GM18519 (cell line): ENCODE results near the gene LRRC36.

Experiments
- ATAC-seq: cut with Tn5 transposase; IDR thresholded peaks from one replicate; pipeline ENCODE4 v1.9.1; 2021; ENCODE audit warnings: mild to moderate bottlenecking, moderate library complexity; ENCODE audit not compliant: unreplicated experiment, low FRiP score

Gene LRRC36

GRCh38 chr16:67388591-67388990 is 62.0 kb downstream of the LRRC36 start:
- no peak for ATAC-seq

GRCh38 chr16:67389911-67390815 is 63.5 kb downstream of the LRRC36 start:
- ATAC-seq = no peak

GRCh38 chr16:67390816-67391423 is 64.3 kb downstream of the LRRC36 start:
- ATAC-seq = no peak

- no peak for ATAC-seq
Observed at GRCh38 chr16:67391424-67392300, 65.0 kb downstream of the LRRC36 start.

DNA sequence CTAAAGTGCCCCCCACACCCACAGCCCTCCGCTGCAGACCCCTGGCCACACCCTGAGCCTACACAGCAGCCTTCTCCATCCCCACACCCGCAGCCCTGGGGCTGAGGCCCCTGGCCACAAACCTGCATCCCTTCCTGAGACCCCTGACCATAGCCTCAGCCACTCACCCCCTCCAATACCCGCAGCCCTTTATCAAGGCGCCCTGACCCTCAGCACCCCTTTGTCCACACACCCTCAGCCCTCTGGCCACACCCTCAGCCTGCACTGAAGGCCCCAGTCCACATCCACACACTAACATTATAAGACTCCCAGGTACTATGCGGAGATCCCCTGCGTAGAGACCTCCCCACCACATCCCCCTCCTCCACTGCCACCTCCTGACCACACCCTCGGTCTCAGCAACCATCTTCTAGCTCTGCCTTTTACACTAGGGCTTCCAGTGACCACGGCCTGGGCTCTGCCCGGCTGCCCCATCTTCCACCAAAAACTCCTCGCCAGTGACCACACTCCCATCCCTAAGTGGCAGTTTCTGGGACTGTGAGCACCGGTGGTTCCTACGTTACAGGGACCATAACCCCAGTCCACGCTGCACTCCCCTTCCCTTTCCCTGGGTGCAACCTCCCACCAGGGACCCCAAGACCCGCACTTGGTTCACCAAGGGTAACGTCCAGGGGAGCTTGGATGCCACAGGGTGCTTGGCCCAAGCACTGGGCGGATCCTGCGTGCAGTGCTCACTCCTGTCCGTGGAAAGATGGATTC is 65.9 kb downstream of the LRRC36 start:
- no peak for ATAC-seq

- ATAC-seq = no peak
Observed at GRCh38 chr16:67393111-67393787, 66.6 kb downstream of the LRRC36 start, which contains the start of gene TPPP3. Gene TPPP3 (minus strand): TSS chr16:67393498. CDS start chr16:67391111, 2,387 bp downstream.

DNA sequence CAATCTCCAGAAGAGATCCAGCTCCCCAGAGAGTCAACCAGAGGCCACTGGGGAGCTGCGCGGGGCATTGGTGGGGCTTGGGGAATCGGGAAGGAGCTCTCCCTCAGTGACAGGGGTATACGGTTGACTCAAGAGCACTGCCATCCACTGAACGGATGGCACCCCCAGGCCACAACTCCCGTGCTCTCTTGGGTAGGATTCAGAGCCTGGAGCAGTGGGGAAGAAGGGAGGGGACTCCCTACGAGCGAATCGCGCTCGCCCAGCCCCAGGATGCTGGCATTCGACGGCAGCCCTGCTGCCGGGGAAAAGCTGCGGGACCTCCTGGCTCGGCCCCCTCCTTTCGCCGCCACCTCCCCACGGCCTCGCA is 67.2 kb downstream of the LRRC36 start:
- no peak for ATAC-seq

DNA sequence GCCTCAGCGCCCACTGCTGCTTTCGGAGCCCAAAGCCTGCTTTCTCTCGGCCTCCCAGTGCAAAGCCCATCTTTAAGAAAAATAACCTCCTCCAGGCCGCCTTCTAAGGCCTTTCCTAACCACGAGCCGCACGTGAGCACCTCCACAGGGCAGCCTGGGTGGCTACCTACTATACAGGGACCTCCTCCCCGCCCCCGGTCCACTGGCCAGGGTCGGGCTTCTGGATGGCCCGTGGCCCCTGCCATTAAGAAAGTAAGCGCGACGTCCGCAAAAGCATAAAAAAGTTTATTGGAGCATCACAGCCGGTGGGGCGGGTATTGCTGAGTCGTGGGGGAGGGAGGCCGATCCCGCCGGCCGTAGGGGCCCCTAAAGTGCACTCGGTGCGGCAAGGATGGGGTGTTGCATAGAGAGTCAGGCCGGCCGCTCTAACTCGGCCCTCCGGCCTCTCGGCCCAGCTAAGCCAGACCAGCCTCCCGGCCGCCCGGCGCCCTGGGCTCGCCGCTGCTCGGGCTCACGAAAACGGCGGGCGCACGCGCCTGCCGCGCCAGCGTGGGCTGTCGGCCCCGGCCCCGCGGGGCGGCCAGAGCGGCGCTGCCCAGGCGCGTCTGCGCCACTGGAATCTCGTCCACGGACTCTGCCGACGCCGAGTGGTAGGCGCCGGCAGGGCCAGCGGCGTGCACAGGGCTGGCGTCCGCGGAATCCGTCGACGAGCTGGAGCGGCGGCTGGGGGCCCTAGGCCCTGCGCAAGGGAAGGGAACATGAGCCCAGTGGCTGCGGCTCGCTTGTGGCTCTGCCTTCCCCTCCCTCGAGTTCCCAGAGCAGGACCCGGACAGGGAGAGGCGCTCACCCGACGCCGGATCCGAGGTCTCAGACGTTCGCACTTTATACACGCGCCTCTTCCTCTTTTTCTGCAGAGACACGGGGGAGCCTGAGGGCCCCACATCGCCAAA is 67.8 kb downstream of the LRRC36 start:
- ATAC-seq = no peak

DNA sequence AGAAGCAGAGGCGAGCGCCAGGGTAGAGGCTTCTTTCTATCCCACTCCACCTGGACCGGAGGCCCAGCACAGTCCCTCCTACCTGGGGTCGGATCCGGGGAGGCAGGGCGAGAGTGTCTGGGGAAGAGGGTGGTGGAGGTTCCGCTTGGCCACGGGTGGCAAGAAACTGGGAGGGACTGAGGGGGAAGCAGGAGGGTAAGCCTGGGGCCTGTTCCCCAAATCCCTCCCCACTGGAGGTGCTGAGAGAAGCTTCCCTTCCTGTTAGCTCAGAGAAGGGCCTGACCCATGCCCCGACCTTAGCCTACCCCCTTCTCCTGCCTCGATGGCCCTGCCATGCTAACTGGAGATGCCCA is 68.5 kb downstream of the LRRC36 start:
- ATAC-seq = no peak

DNA sequence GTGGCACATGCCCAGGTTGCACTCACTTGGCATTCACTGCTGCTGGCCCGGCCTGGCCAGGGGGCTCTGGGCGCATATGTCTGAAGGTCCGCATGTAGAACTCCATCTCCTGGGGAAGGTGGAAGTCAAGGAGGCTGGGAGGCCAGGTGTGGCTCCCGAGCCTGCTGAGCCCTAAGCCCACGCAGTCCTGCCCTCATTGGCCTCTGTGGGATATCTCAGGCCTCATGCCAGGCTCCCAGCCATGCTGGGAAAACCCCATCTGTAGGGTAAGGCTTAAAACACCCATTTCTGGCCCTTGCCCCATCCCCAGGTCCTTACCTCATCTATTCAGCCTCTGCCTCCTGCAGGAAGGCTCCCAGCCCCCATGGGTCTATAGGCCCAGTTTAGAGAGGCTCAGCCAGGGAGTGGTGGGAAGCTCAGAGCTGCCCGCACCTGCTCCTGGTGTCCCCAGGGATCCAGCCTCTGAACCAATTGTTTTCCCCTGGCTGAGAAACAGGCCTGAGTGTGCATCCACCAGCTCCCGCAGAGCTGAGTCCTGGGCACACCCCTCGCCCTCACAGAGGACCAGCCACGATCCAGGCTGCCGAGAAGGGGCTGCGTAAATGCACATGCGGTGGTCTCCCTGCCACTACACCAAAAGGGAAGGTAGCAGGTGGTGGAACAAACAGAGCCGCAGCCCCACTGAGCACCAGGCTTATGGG is 69.0 kb downstream of the LRRC36 start:
- ATAC-seq = no peak

GRCh38 chr16:67396159-67397035 is 69.8 kb downstream of the LRRC36 start:
- ATAC-seq = no peak

DNA sequence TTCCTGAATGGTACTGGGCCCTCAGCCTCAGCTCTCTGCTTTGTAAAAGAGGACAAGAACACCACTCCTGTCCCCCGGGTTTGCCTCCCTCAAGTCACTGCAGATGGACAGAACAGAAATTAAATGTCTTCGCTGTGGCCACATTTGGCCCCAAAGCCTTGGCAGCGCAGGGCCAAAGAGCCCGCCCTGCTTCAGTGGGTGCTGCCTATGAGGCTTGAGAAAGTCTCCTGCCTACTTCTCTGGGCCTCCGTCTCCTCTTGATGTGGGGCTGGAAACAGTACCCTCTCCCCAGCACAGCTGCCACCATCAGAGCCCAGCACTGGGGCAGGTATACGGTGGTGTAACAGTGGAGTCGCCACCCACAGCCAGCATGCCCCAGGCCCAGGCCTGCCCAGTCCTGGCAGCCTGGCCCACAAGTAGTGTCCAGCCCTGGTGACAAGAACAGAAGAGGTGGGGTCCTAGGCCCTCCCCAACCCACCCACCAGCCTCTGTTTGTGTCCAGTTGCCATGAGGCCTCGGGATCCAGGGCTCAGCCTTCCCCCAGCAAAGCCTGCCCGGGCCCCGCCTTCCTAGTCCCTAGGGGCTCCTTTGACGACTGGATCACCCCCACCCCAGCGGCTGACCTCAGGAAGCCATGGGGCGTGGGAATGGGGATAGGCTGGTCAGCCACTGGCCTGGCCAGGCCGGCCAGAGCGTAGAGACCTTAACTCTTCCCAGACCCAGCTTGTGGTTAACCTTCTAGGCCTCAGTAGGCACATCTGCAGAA is 70.6 kb downstream of the LRRC36 start:
- no peak for ATAC-seq

- ATAC-seq = no peak
Observed at GRCh38 chr16:67397812-67398545, 71.4 kb downstream of the LRRC36 start.

GRCh38 chr16:67398546-67399217 is 72.1 kb downstream of the LRRC36 start:
- no peak for ATAC-seq

DNA sequence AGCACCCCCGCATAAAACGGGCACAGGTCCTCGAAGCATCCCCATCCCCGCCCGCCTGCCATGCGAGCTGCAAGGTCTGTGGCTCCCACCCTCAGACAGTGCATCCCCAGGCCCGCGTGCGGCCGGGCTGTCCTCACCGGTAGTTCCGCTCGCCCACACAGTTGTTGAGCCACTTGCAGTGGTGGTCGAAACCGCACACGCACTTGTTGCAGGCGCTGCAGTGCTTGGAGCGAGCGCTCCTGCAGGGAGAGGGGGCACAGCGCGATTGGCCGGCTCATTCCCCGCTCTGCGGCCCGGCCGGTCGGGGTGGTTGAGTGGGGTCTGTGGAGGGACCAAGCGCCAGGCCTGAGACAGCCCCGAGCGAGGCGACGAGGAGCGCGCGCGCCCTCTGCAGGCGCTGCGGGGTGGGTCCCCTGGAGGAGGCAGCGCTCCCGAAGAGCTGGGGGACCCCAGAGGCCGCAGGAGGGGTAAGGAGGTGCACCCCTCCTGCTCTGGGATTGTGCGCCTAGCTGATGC is 72.7 kb downstream of the LRRC36 start:
- ATAC-seq = no peak
